Measurements from ENCODE around the gene CBARP. TPM values are rescaled to one million over a fixed set of nuclear protein-coding genes. Genes with fewer than 3 reads are reported as not detected.

Gene CBARP
- total RNA-seq, 6 experiments from 2014 or later, result 0.15 to 0.62 (median 0.31) TPM

GRCh38 chr19:1223018-1223855 is 14.6 kb downstream of the CBARP start:
- no peaks in the 10 kb centered on the region for H3K4me1 ChIP-seq
- DNase-seq (no peak), ATAC-seq (peak in 1 of 4 donors; percentile 6)
- no peaks in the 10 kb centered on the region for H3K9me3 ChIP-seq
- no peaks in the 10 kb centered on the region for H3K27me3 ChIP-seq
- WGBS (ENCODE audit: insufficient coverage, low coverage, low lambda C conversion rate, missing lambda C conversion rate), result 67% methylated on average over 9 of the region's 48 CpGs
- TF ChIP-seq POLR2A (IDR thresholded peaks at IDR 0.05), result no peak
- TF ChIP-seq, protein P1, sequence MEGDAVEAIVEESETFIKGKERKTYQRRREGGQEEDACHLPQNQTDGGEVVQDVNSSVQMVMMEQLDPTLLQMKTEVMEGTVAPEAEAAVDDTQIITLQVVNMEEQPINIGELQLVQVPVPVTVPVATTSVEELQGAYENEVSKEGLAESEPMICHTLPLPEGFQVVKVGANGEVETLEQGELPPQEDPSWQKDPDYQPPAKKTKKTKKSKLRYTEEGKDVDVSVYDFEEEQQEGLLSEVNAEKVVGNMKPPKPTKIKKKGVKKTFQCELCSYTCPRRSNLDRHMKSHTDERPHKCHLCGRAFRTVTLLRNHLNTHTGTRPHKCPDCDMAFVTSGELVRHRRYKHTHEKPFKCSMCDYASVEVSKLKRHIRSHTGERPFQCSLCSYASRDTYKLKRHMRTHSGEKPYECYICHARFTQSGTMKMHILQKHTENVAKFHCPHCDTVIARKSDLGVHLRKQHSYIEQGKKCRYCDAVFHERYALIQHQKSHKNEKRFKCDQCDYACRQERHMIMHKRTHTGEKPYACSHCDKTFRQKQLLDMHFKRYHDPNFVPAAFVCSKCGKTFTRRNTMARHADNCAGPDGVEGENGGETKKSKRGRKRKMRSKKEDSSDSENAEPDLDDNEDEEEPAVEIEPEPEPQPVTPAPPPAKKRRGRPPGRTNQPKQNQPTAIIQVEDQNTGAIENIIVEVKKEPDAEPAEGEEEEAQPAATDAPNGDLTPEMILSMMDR (IDR thresholded peaks at IDR 0.05), result peak; percentile 23 to 43 (median 31)
- no peak overlapping the region for H3K4me3 ChIP-seq
- intact Hi-C loops (cut with DNase I), result no loop called here
- no peak overlapping the region for H3K27ac ChIP-seq
- H3K36me3 ChIP-seq, result peaks cover 0 to 41% (median 12%) of the 10 kb centered on the region in 4 donors

DNA sequence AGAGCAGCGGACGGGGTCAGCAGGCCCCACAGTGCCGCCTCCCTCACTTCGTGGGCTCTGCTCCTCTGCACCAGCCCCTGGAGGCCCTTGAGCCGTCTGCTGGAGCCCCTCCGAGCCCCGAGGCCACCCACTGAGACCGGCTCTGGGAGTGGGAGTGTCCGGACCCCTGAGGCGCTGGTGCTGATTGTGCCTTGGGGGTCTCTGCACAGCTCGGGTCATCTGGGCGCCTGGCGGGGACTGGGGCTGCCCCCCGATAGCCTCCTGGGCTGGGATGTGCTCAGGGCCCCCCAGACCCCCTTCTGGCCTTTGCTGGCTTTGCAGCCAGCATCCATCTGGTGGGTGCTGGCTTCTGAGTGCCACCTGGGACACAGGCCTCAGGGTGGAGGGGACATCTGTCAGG is 15.4 kb downstream of the CBARP start:
- Histone ChIP-seq H3K4me3 (no peak overlapping the region), H3K9me3 (no peaks in the 10 kb centered on the region), H3K36me3 (peaks cover 0 to 41% (median 12%) of the 10 kb centered on the region in 4 donors), H3K27me3 (no peaks in the 10 kb centered on the region), H3K4me1 (no peaks in the 10 kb centered on the region), H3K27ac (no peak overlapping the region)
- ATAC-seq (no peak), DNase-seq (no peak)
- intact Hi-C loops (cut with DNase I), result no loop called here
- TF ChIP-seq POLR2A (IDR thresholded peaks at IDR 0.05), result no peak
- TF ChIP-seq, protein P1 (IDR thresholded peaks at IDR 0.05), result no peak
- WGBS (ENCODE audit: insufficient coverage, low coverage, low lambda C conversion rate, missing lambda C conversion rate), result 60% methylated on average over 1 of the region's 14 CpGs

GRCh38 chr19:1221904-1222255 is 15.9 kb downstream of the CBARP start:
- Histone ChIP-seq H3K27me3 (no peaks in the 10 kb centered on the region), H3K4me3 (no peak overlapping the region), H3K36me3 (peaks cover 0 to 41% (median 12%) of the 10 kb centered on the region in 4 donors), H3K9me3 (no peaks in the 10 kb centered on the region), H3K27ac (no peak overlapping the region), H3K4me1 (no peaks in the 10 kb centered on the region)
- no peak for TF ChIP-seq POLR2A (IDR thresholded peaks at IDR 0.05)
- TF ChIP-seq, protein P1 (IDR thresholded peaks at IDR 0.05), result no peak
- intact Hi-C loops (cut with DNase I), result no loop called here
- ATAC-seq (peak in 1 of 4 donors; percentile 1), DNase-seq (no peak)
- no CpG with 5 or more reads among the region's 22 CpGs for WGBS (ENCODE audit: insufficient coverage, low coverage, low lambda C conversion rate, missing lambda C conversion rate)

DNA sequence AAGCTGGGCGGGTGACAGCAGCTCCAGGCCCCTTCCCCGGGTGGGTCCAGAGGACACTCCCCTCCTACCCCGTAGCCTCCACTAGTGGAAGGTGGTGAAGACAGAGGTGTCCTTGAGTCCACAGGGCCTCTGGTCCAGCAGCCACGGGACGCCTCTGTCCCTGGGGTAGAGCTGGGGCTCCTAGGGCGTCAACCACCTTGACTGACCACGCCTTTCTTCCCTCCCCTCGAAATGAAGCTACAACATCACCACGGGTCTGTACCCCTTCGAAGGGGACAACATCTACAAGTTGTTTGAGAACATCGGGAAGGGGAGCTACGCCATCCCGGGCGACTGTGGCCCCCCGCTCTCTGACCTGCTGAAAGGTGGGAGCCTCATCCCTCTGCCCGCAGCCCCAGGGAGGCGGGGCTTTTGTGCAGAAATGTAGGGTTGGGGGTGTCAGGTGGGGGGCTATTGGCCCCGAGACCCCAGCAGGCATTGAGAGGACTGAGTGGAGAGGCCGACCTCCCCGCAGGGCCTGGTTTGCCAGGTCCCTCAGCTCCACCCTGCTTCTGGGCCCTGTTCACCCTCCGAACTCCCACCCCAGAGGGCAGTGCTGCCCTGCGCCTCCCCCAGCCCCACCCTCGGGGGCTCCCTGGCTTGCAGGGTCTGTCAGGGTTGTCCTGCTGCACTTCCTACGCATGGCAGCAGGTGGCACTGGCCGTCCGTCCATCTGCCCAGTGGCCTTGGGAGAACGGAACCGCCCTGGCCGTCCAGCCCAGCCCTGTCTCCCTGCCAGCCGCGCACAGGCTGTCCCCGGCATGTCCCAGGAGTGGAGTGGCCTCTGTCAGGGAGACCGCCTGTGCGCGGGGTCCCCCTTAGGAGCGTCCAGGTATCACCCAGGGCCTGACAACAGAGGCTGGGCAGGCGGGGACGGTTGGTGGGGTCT is 16.6 kb downstream of the CBARP start:
- WGBS (ENCODE audit: insufficient coverage, low coverage, low lambda C conversion rate, missing lambda C conversion rate), result 0% methylated on average over 2 of the region's 38 CpGs
- DNase-seq (peak; percentile 76 to 81 (median 80)), ATAC-seq (peak; percentile 75 to 89 (median 81))

More for the DNA sequence above, 16.6 kb downstream of the CBARP start:
- Histone ChIP-seq H3K27ac (no peak overlapping the region), H3K4me3 (no peak overlapping the region), H3K4me1 (no peaks in the 10 kb centered on the region), H3K9me3 (no peaks in the 10 kb centered on the region), H3K27me3 (no peaks in the 10 kb centered on the region), H3K36me3 (peaks cover 0 to 35% (median 11%) of the 10 kb centered on the region in 4 donors)
- intact Hi-C loops (cut with DNase I), result no loop called here
- no peak for TF ChIP-seq POLR2A (IDR thresholded peaks at IDR 0.05)
- TF ChIP-seq, protein P1 (IDR thresholded peaks at IDR 0.05), result peak; percentile 68 to 83 (median 78)

Measured in right lobe of liver (tissue), 6 donors.